ENCODE results near the gene FAM240A. TPM values are rescaled to one million over a fixed set of nuclear protein-coding genes. Genes with fewer than 3 reads are reported as not detected.

The FAM240A gene
- total RNA-seq, 1 experiment from 2014 or later = not detected

DNA sequence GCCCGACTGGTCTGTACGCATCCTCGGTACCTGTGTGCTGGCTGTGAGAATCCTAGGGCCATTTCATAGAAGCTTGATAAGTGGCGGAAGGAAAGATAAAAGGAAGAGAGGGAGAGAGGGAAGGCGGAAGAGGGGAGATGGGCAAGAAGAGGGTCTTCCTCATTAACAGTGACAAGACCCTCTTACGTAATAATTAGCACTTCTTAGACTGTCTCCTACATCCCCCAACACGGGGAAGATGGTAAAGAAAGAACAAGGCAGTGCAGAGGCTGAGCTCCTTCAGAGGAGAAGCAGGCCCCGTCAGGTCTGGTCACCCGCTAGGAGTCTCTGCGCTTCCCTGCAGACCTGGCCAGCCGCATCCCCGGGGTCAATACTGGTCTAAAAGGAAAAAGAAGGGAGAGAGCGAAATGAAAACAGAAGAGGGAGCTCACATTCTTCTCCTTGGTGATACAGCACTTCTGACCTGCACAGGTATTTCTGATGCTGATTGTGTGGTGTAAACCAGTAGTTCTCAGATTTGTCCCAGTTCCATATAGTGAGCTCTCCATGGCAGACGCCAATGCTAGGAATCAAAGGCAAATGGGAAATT, 19.0 kb upstream of the FAM240A start:
- ChIA-PET CTCF (no interaction called here), POLR2A (ENCODE audit: low non-redundant PET) (interaction anchor here (0.6 kb wide), 1 partner anchor 74 kb away, joined by 4 read pairs; no protein-coding TSS in a partner anchor)
- H3K4me1 ChIP-seq (ENCODE audit: insufficient read depth, low read length, poor library complexity, severe bottlenecking) = no peaks in the 10 kb centered on the region
- no peak overlapping the region for H3K27ac ChIP-seq (ENCODE audit: low read depth, low read length, poor library complexity, severe bottlenecking)
- H3K9me3 ChIP-seq (ENCODE audit: low read depth, low read length, poor library complexity, severe bottlenecking) = no peaks in the 10 kb centered on the region
- no peak for DNase-seq (ENCODE audit: low spot score)
- no TSS peak for BruUV-seq (replicated peaks)
- H3K36me3 ChIP-seq (ENCODE audit: insufficient read depth, low read length, poor library complexity, severe bottlenecking) = no peaks in the 10 kb centered on the region
- no peak for TF ChIP-seq EZH2 (IDR thresholded peaks at IDR 0.05; ENCODE audit: borderline replicate concordance, low read depth, low read length, poor library complexity, severe bottlenecking)
- TF ChIP-seq, protein P1, sequence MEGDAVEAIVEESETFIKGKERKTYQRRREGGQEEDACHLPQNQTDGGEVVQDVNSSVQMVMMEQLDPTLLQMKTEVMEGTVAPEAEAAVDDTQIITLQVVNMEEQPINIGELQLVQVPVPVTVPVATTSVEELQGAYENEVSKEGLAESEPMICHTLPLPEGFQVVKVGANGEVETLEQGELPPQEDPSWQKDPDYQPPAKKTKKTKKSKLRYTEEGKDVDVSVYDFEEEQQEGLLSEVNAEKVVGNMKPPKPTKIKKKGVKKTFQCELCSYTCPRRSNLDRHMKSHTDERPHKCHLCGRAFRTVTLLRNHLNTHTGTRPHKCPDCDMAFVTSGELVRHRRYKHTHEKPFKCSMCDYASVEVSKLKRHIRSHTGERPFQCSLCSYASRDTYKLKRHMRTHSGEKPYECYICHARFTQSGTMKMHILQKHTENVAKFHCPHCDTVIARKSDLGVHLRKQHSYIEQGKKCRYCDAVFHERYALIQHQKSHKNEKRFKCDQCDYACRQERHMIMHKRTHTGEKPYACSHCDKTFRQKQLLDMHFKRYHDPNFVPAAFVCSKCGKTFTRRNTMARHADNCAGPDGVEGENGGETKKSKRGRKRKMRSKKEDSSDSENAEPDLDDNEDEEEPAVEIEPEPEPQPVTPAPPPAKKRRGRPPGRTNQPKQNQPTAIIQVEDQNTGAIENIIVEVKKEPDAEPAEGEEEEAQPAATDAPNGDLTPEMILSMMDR (conservative IDR thresholded peaks at IDR 0.05; ENCODE audit: low read depth, low read length) = no peak
- no peak overlapping the region for H3K4me3 ChIP-seq (ENCODE audit: low read depth, low read length, poor library complexity, severe bottlenecking)
- no peaks in the 10 kb centered on the region for H3K27me3 ChIP-seq (replicated peaks; ENCODE audit: insufficient read depth, low read depth, low read length, poor library complexity)
- intact Hi-C loops (cut with micrococcal nuclease; ENCODE audit: unreplicated experiment) = no loop called here

DNA sequence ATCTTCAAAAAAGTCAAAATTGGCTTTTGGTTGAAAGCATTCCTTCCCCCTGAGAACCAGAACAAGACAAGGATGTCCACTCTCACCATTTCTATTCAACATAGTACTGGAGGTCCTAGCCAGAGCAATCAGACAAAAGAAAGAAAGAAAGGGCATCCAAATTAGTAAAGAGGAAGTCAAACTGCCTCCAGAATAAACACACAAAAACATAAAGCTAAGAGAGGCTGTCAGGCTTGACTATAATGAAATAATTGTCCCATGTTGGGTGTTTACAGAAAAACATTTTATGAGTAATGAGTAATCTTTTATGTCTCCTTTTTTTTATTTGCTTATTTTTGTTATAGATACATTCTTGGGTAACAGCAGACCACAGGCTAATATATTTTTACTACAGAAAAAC, 18.3 kb upstream of the FAM240A start:
- no peak overlapping the region for H3K27ac ChIP-seq (ENCODE audit: low read depth, low read length, poor library complexity, severe bottlenecking)
- H3K9me3 ChIP-seq (ENCODE audit: low read depth, low read length, poor library complexity, severe bottlenecking) = no peaks in the 10 kb centered on the region
- DNase-seq (ENCODE audit: low spot score) = no peak
- BruUV-seq (replicated peaks) = no TSS peak
- no peaks in the 10 kb centered on the region for H3K4me1 ChIP-seq (ENCODE audit: insufficient read depth, low read length, poor library complexity, severe bottlenecking)
- ChIA-PET POLR2A (ENCODE audit: low non-redundant PET) (interaction anchor here (0.6 kb wide), 1 partner anchor 75 kb away, joined by 4 read pairs; no protein-coding TSS in a partner anchor), CTCF (no interaction called here)
- no peaks in the 10 kb centered on the region for H3K27me3 ChIP-seq (replicated peaks; ENCODE audit: insufficient read depth, low read depth, low read length, poor library complexity)
- H3K36me3 ChIP-seq (ENCODE audit: insufficient read depth, low read length, poor library complexity, severe bottlenecking) = no peaks in the 10 kb centered on the region
- intact Hi-C loops (cut with micrococcal nuclease; ENCODE audit: unreplicated experiment) = no loop called here
- no peak overlapping the region for H3K4me3 ChIP-seq (ENCODE audit: low read depth, low read length, poor library complexity, severe bottlenecking)
- TF ChIP-seq, protein P1 (conservative IDR thresholded peaks at IDR 0.05; ENCODE audit: low read depth, low read length) = no peak
- TF ChIP-seq EZH2 (IDR thresholded peaks at IDR 0.05; ENCODE audit: borderline replicate concordance, low read depth, low read length, poor library complexity, severe bottlenecking) = no peak

DNA sequence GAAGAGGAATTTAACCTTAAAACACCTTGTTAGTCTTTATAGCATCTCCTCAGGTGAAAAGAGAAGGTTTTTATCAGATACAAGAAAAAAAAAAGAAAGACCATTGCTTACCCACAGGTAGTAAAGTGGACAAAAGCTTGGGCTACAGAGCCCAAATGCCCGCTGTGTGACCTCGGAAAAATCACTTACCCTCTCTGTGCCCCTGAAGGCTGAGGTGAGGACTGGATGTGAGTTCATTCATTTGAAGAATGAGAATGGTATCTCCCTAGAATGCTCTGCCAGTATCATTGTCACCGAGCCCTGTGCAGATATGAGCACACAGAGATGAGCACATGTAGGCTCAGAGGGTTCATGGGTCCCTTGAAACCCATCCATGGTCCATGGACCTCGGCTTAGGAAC, 17.6 kb upstream of the FAM240A start:
- no peak for DNase-seq (ENCODE audit: low spot score)
- H3K27ac ChIP-seq (ENCODE audit: low read depth, low read length, poor library complexity, severe bottlenecking) = no peak overlapping the region
- no peaks in the 10 kb centered on the region for H3K9me3 ChIP-seq (ENCODE audit: low read depth, low read length, poor library complexity, severe bottlenecking)
- no TSS peak for BruUV-seq (replicated peaks)
- H3K27me3 ChIP-seq (replicated peaks; ENCODE audit: insufficient read depth, low read depth, low read length, poor library complexity) = no peaks in the 10 kb centered on the region
- no peak overlapping the region for H3K4me3 ChIP-seq (ENCODE audit: low read depth, low read length, poor library complexity, severe bottlenecking)
- H3K36me3 ChIP-seq (ENCODE audit: insufficient read depth, low read length, poor library complexity, severe bottlenecking) = no peaks in the 10 kb centered on the region
- CTCF ChIA-PET = no interaction called here
- POLR2A ChIA-PET (ENCODE audit: low non-redundant PET) = no interaction called here
- no peaks in the 10 kb centered on the region for H3K4me1 ChIP-seq (ENCODE audit: insufficient read depth, low read length, poor library complexity, severe bottlenecking)
- intact Hi-C loops (cut with micrococcal nuclease; ENCODE audit: unreplicated experiment) = no loop called here
- TF ChIP-seq, protein P1 (conservative IDR thresholded peaks at IDR 0.05; ENCODE audit: low read depth, low read length) = no peak
- TF ChIP-seq EZH2 (IDR thresholded peaks at IDR 0.05; ENCODE audit: borderline replicate concordance, low read depth, low read length, poor library complexity, severe bottlenecking) = no peak

All from A673 (cell line).